Measurements from ENCODE around the gene MAGEB3.

The MAGEB3 gene

DNA sequence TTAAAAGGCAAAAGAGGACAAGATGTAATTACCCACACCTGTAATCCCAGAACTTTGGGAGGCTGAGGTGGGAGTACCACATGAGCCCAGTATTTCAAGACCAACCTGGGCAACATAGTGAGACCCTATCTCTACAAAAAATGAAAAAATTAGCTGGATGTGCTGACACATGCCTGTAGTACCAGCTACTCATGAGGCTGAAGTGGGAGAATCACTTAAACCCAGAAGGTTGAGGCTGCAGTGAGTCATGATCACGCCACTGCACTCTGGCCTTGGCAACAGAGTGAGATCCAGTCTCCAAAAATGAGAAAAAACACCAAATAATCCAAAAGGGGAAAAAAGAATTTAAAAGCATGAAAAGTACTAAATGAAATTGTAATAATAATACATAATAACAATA is 47.9 kb downstream of the MAGEB3 start:
- peak; percentile 31 for DNase-seq (ENCODE audit: low read depth)

DNA sequence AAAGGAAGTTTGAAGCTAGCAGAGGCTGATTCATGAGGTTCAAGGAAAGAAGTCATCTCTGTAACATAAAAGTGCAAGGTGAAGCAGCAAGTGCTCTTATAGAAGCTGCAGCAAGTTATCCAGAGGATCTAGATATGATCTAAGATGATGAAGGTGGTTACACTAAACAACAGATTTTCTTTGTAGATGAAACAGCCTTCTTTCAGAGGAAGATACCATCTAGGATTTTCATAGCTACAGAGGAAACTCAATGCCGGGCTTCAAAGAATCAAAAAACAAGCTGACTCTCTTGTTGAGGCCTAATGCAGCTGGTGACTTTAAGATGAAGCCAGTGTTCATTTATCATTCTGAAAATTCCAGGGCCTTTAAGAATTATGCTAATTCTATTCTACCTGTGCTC is 50.0 kb downstream of the MAGEB3 start:
- DNase-seq (ENCODE audit: low read depth): no peak

GRCh38 chrX:30282527-30282926 is 52.1 kb downstream of the MAGEB3 start:
- peak; percentile 1 for DNase-seq (ENCODE audit: low read depth)

DNA sequence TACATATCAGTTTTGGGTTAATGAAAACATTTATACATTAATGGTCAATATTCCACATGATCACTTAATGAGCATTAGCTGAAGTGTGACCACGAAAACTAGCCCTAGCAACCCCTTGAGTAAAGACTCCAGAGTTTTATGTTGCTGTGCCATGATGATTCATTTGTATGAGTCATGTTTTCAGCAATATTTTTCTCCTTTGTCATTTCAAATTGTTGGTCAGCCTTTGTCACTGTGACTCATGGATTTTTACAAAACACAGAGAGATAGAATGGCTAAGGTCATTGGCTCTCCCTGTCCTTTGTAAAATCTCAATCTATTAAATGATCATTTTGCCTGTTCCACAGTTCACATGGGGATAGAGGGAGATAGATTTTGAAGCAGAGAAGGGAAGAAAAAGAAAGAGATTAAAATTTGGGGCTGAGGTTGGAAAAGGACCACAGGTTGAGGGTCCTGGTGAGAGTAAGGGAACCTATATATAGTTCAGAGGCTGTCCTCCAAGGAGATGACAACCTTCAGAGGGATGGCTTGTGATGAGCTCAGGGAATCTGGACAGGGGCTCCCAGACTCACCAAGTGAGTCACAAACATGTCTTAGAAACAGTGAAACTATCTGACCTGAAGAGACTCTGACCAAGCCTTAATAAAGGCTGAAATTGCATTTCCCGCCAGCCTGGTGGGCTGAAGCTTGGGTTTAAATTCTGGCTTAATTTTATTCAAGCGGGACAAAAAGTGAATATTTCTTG is 53.2 kb downstream of the MAGEB3 start:
- DNase-seq (ENCODE audit: low read depth): peak; percentile 90
